H1 (cell line): ENCODE results near the gene PLBD1. TPM values are rescaled to one million over a fixed set of nuclear protein-coding genes. Genes with fewer than 3 reads are reported as not detected.

Experiments used
- CTCF ChIA-PET: fragments of 300-600 bp; sonication (Branson Sonifier 250); formaldehyde crosslinking; loops from one replicate; lab custom pipeline; 2021; ENCODE audit not compliant: partially characterized antibody; lab: Charles Lee
- POLR2A ChIA-PET: fragments of 300-600 bp; sonication (Branson Sonifier 250); formaldehyde crosslinking; loops from one replicate; lab custom pipeline; 2021; ENCODE audit warnings: inconsistent platforms; ENCODE audit not compliant: partially characterized antibody; lab: Charles Lee
- DNase-seq, 2 experiments: peaks; one replicate each; pipeline versions ENCODE4 v3.0.0 to v3.0.0-alpha.2; 2010 to 2022; ENCODE audit warnings: low spot score in 2 of 2, low read depth in 1 of 2, mixed read lengths in 1 of 2
- FAIRE-seq: peaks from 2 replicates; lab custom pipeline; 2011; peaks lifted over from hg19 to GRCh38; lab: Jason Lieb, UNC
- H2AFZ ChIP-seq: 2 replicates; pipeline ENCODE4 v1.8.1; 2012; ENCODE audit warnings: low read length, inconsistent platforms
- H2AK5ac ChIP-seq: 2 replicates; pipeline ENCODE4 v1.6.1; 2013; ENCODE audit warnings: low read depth, low read length
- H2BK120ac ChIP-seq: replicated peaks from 2 replicates; pipeline ENCODE3; 2013; ENCODE audit warnings: low read depth, low read length, inconsistent platforms
- H2BK12ac ChIP-seq: 2 replicates; pipeline ENCODE4 v1.6.1; 2013; ENCODE audit warnings: low read depth, low read length
- H2BK15ac ChIP-seq: 2 replicates; pipeline ENCODE4 v1.6.1; 2013; ENCODE audit warnings: low read length
- H2BK20ac ChIP-seq: 2 replicates; pipeline ENCODE4 v1.6.1; 2013; ENCODE audit warnings: low read length
- H2BK5ac ChIP-seq: 2 replicates; pipeline ENCODE4 v1.6.1; 2013; ENCODE audit warnings: low read depth, low read length
- H3K14ac ChIP-seq: 2 replicates; pipeline ENCODE4 v1.6.1; 2013; ENCODE audit warnings: inconsistent platforms; ENCODE audit not compliant: insufficient read length
- H3K18ac ChIP-seq: 2 replicates; pipeline ENCODE4 v1.6.1; 2013; ENCODE audit warnings: low read length; ENCODE audit errors: extremely low read depth
- H3K23ac ChIP-seq: 2 replicates; pipeline ENCODE4 v1.6.1; 2013; ENCODE audit warnings: inconsistent platforms; ENCODE audit not compliant: insufficient read length
- H3K23me2 ChIP-seq: 2 replicates; pipeline ENCODE4 v1.6.1; 2013; ENCODE audit warnings: low read depth, low read length
- H3K27ac ChIP-seq: 2 replicates; pipeline ENCODE4 v1.6.1; 2011; ENCODE audit warnings: low read depth, low read length, inconsistent platforms
- H3K27me3 ChIP-seq, 4 experiments: replicated peaks in 1 of 4; 1 replicate in 1 of 4; 2 replicates in 3 of 4; pipeline versions ENCODE4 v1.6.1 to v1.8.1; 2011 to 2013; ENCODE audit warnings: low read length in 3 of 4, mild to moderate bottlenecking in 3 of 4, inconsistent platforms in 2 of 4, mixed read lengths in 2 of 4, moderate library complexity in 1 of 4; ENCODE audit not compliant: control insufficient read depth in 3 of 4, insufficient read depth in 3 of 4; ENCODE audit errors: extremely low read depth in 1 of 4
- H3K36me3 ChIP-seq, 4 experiments: 2 replicates each; pipeline versions ENCODE4 v1.6.1 to v1.8.1; 2011 to 2013; ENCODE audit warnings: mild to moderate bottlenecking in 4 of 4, low read length in 3 of 4, moderate library complexity in 2 of 4, control low read depth in 1 of 4, inconsistent platforms in 1 of 4; ENCODE audit not compliant: insufficient read depth in 4 of 4, control insufficient read depth in 2 of 4
- H3K4ac ChIP-seq: replicated peaks from 2 replicates; pipeline ENCODE3; 2013; ENCODE audit warnings: low read length, low read depth, mixed read lengths, inconsistent platforms; ENCODE audit not compliant: insufficient read length
- H3K4me1 ChIP-seq, 4 experiments: replicated peaks in 1 of 4; 1 replicate in 1 of 4; 2 replicates in 3 of 4; pipeline versions ENCODE4 v1.6.1 to v1.8.1; 2011 to 2013; ENCODE audit warnings: low read length in 3 of 4, inconsistent platforms in 2 of 4, mixed read lengths in 1 of 4; ENCODE audit not compliant: insufficient read depth in 4 of 4, control insufficient read depth in 3 of 4
- H3K4me2 ChIP-seq, 2 experiments: 2 replicates each; pipeline versions ENCODE4 v1.6.1 to v1.8.1; 2011 to 2013; ENCODE audit warnings: low read depth in 2 of 2, low read length in 2 of 2, control low read depth in 1 of 2, inconsistent platforms in 1 of 2, mild to moderate bottlenecking in 1 of 2; ENCODE audit not compliant: insufficient read depth in 1 of 2
- H3K4me3 ChIP-seq, 4 experiments: fragments of 200-600, 300-600 bp in 1 of 4; sonication (generic), shearing (Covaris generic), sonication (Bioruptor Twin) in 1 of 4; 2 replicates each; pipeline versions ENCODE4 v1.5.1 to v1.8.1; 2011 to 2016; ENCODE audit warnings: low read length in 4 of 4, low read depth in 3 of 4, control low read depth in 2 of 4, inconsistent platforms in 2 of 4, mild to moderate bottlenecking in 2 of 4, mixed read lengths in 1 of 4, moderate library complexity in 1 of 4; ENCODE audit not compliant: insufficient read depth in 2 of 4; ENCODE audit errors: extremely low read depth in 1 of 4
- H3K56ac ChIP-seq: replicated peaks from 2 replicates; pipeline ENCODE3; 2013; ENCODE audit warnings: low read depth, mild to moderate bottlenecking, mixed read lengths, low read length, inconsistent platforms; ENCODE audit not compliant: insufficient read length
- H3K79me1 ChIP-seq: 2 replicates; pipeline ENCODE4 v1.6.1; 2013; ENCODE audit warnings: low read depth, low read length, control low read depth
- H3K79me2 ChIP-seq, 2 experiments: 2 replicates each; pipeline versions ENCODE4 v1.6.1 to v1.8.1; 2012 to 2013; ENCODE audit warnings: low read length in 2 of 2, mild to moderate bottlenecking in 2 of 2, inconsistent platforms in 1 of 2; ENCODE audit not compliant: insufficient read depth in 2 of 2, control insufficient read depth in 1 of 2
- H3K9ac ChIP-seq, 4 experiments: replicated peaks in 1 of 4; 1 replicate in 1 of 4; 2 replicates in 3 of 4; pipeline versions ENCODE4 v1.6.1 to v1.8.1; 2011 to 2013; ENCODE audit warnings: low read depth in 3 of 4, low read length in 3 of 4, control low read depth in 2 of 4, mild to moderate bottlenecking in 2 of 4, moderate library complexity in 2 of 4, inconsistent platforms in 1 of 4; ENCODE audit errors: extremely low read depth in 1 of 4
- H3K9me3 ChIP-seq, 2 experiments: 2 replicates each; pipeline versions ENCODE4 v1.6.1 to v1.8.1; 2012 to 2013; ENCODE audit warnings: mild to moderate bottlenecking in 2 of 2, moderate library complexity in 2 of 2, control low read depth in 1 of 2, inconsistent platforms in 1 of 2, low read depth in 1 of 2, low read length in 1 of 2, mixed read lengths in 1 of 2; ENCODE audit not compliant: insufficient read depth in 2 of 2
- H4K20me1 ChIP-seq, 2 experiments: replicated peaks in 1 of 2; 2 replicates each; pipeline versions ENCODE3 to v1.8.1; 2011 to 2013; ENCODE audit warnings: inconsistent platforms in 2 of 2, low read length in 2 of 2, mild to moderate bottlenecking in 1 of 2; ENCODE audit not compliant: insufficient read depth in 2 of 2, control insufficient read depth in 1 of 2
- H4K5ac ChIP-seq: 2 replicates; pipeline ENCODE4 v1.6.1; 2013; ENCODE audit warnings: low read length, low read depth, mixed read lengths, inconsistent platforms; ENCODE audit not compliant: insufficient read length
- H4K8ac ChIP-seq: 2 replicates; pipeline ENCODE4 v1.8.0; 2013; ENCODE audit warnings: mild to moderate bottlenecking, moderate library complexity, low read length, inconsistent platforms; ENCODE audit not compliant: insufficient read depth; ENCODE audit errors: extremely low read depth
- H4K91ac ChIP-seq: replicated peaks from 2 replicates; pipeline ENCODE3; 2013; ENCODE audit warnings: low read length, mixed read lengths, inconsistent platforms; ENCODE audit not compliant: insufficient read length
- BACH1 ChIP-seq: IDR thresholded peaks from 2 replicates; pipeline ENCODE4 v1.6.1; 2012; ENCODE audit warnings: low read length, improper control_type of control experiment
- CEBPB ChIP-seq: IDR thresholded peaks from 2 replicates; pipeline ENCODE4 v1.6.1; 2012; ENCODE audit warnings: low read depth, low read length
- EGR1 ChIP-seq: IDR thresholded peaks from 2 replicates; pipeline ENCODE4 v1.6.1; 2011; ENCODE audit warnings: low read depth, low read length, borderline replicate concordance
- FOSL1 ChIP-seq: IDR thresholded peaks from 2 replicates; pipeline ENCODE4 v1.6.1; 2011; ENCODE audit warnings: mild to moderate bottlenecking, low read depth, low read length, moderate library complexity; ENCODE audit not compliant: insufficient read depth
- GTF2F1 ChIP-seq: IDR thresholded peaks from 2 replicates; pipeline ENCODE4 v1.6.1; 2012; ENCODE audit warnings: low read depth, low read length, improper control_type of control experiment, borderline replicate concordance
- POLR2A ChIP-seq, 2 experiments: IDR thresholded peaks; 1 replicate in 1 of 2; 2 replicates in 1 of 2; pipeline ENCODE4 v1.6.1; 2011; ENCODE audit warnings: low read depth in 2 of 2, low read length in 2 of 2, mild to moderate bottlenecking in 2 of 2; ENCODE audit errors: control extremely low read depth in 1 of 2
- RAD21 ChIP-seq, 2 experiments: IDR thresholded peaks in 1 of 2; conservative IDR thresholded peaks in 1 of 2; 2 replicates each; pipeline ENCODE4 v1.6.1; 2011; ENCODE audit warnings: low read depth in 2 of 2, low read length in 2 of 2, improper control_type of control experiment in 1 of 2, inconsistent platforms in 1 of 2, mild to moderate bottlenecking in 1 of 2, moderate library complexity in 1 of 2
- RFX5 ChIP-seq: IDR thresholded peaks from 2 replicates; pipeline ENCODE4 v1.6.1; 2011; ENCODE audit warnings: low read depth, low read length, improper control_type of control experiment, borderline replicate concordance
- RNF2 ChIP-seq: fragments of 200-900, 300-1000 bp; sonication (generic); IDR thresholded peaks from 2 replicates; pipeline ENCODE4 v1.7.1; 2016; ENCODE audit warnings: borderline replicate concordance, low read depth, mild to moderate bottlenecking, antibody characterized with exemption, low read length; ENCODE audit not compliant: poor library complexity, severe bottlenecking; ENCODE audit errors: missing control alignments
- TBP ChIP-seq: IDR thresholded peaks from 2 replicates; pipeline ENCODE4 v1.6.1; 2011; ENCODE audit warnings: low read depth, low read length, improper control_type of control experiment
- ZNF274 ChIP-seq: IDR thresholded peaks from 2 replicates; pipeline ENCODE4 v1.7.0; 2012; ENCODE audit warnings: low read length, borderline replicate concordance; ENCODE audit errors: extremely low read depth
- WGBS, 2 experiments: shearing (Covaris generic) in 1 of 2; methylation state at CpG; one replicate each; pipeline versions ENCODE4 v1.1.6 to v1.1.7; 2013 to 2015; ENCODE audit warnings: low lambda C conversion rate in 2 of 2, mixed read lengths in 2 of 2, inconsistent platforms in 1 of 2, low coverage in 1 of 2, missing lambda C conversion rate in 1 of 2; ENCODE audit not compliant: insufficient replicate concordance in 2 of 2, insufficient coverage in 1 of 2, insufficient read length in 1 of 2; ENCODE audit errors: extremely low coverage in 1 of 2, missing lambda C conversion rate in 1 of 2; 5-methylcytosine and 5-hydroxymethylcytosine counted together
- polyA plus RNA-seq, 7 experiments: library from polyadenylated mRNA; depleted of rRNA in 3 of 7; stranded (reverse) in 5 of 7; unstranded in 2 of 7; fragments of >200 nt in 5 of 7; fragments of 200-250 nt in 2 of 7; gene quantifications; 1 replicate in 5 of 7; 2 replicates in 1 of 7; 4 replicates in 1 of 7; pipeline versions ENCODE4 v1.2.1 to v1.2.3, GENCODE V29; 2011 to 2013; ENCODE audit warnings: missing spikeins in 2 of 7, mixed read lengths in 2 of 7
- total RNA-seq: library from RNA; stranded (reverse); fragmentation: NEBNext Ultra II Directional; extraction: Animal tissue kit (Norgen Biotek cat#: 25700); gene quantifications from 2 replicates; pipeline ENCODE4 v1.2.1, GENCODE V29; 2021
- TF ChIP-seq, protein P1 (sequence below): IDR thresholded peaks from 2 replicates; pipeline ENCODE4 v1.6.1; 2011; ENCODE audit warnings: low read depth, mild to moderate bottlenecking, low read length; ENCODE audit not compliant: insufficient read depth

PLBD1 gene
- total and polyA plus RNA-seq, 2 of the 8 experiments (the other 6 are each of a cell fraction or from before 2014, with no cell fraction given), result 6.3 to 12.3 TPM

- H4K5ac ChIP-seq, result no peak overlapping the region
- no peak overlapping the region for H2AK5ac ChIP-seq
- ChIA-PET CTCF (no interaction called here), POLR2A (no interaction called here)
- H3K4me1 ChIP-seq, result no peaks in the 10 kb centered on the region
- H3K23ac ChIP-seq, result no peak overlapping the region
- no peaks in the 10 kb centered on the region for H3K27me3 ChIP-seq
- H3K23me2 ChIP-seq, result no peaks in the 10 kb centered on the region
- no peak overlapping the region for H3K27ac ChIP-seq
- H4K91ac ChIP-seq, result no peak overlapping the region
- H4K20me1 ChIP-seq, result no peaks in the 10 kb centered on the region
- peaks cover 0 to 27% of the 10 kb centered on the region in 2 experiments; a peak in 1 of 4 replicates for H3K79me2 ChIP-seq
- no peak overlapping the region for H3K18ac ChIP-seq
- no peak overlapping the region for H2BK15ac ChIP-seq
- H3K4me2 ChIP-seq, result no peak overlapping the region
- no peak overlapping the region for H3K56ac ChIP-seq
- FAIRE-seq (no peak), DNase-seq (no peak)
- no peak overlapping the region for H2BK5ac ChIP-seq
- H2BK20ac ChIP-seq, result no peak overlapping the region
- no peak for TF ChIP-seq POLR2A (IDR thresholded peaks at IDR 0.05; ENCODE audit: control extremely low read depth in 1 of 2, low read depth in 2 of 2, low read length in 2 of 2)
- no peak for TF ChIP-seq BACH1
- no peak for TF ChIP-seq TBP
- TF ChIP-seq ZNF274, result no peak
- TF ChIP-seq, protein P1, sequence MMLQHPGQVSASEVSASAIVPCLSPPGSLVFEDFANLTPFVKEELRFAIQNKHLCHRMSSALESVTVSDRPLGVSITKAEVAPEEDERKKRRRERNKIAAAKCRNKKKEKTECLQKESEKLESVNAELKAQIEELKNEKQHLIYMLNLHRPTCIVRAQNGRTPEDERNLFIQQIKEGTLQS, result no peak
- no peak for TF ChIP-seq RFX5
- no peak for TF ChIP-seq FOSL1
- no peak for TF ChIP-seq GTF2F1
- no peak for TF ChIP-seq RAD21 (IDR thresholded peaks at IDR 0.05 in 1 of 2, conservative IDR thresholded peaks at IDR 0.05 in 1 of 2; ENCODE audit: low read depth in 2 of 2, low read length in 2 of 2)
- no peak for TF ChIP-seq EGR1
- TF ChIP-seq CEBPB, result no peak
- TF ChIP-seq RNF2, result no peak
- H3K4ac ChIP-seq, result no peak overlapping the region
- no peak overlapping the region for H3K4me3 ChIP-seq
- H2BK120ac ChIP-seq, result no peak overlapping the region
- WGBS, 2 experiments, result no CpG with 5 or more reads among the region's 1 CpG
- no peak overlapping the region for H3K9ac ChIP-seq
- H3K36me3 ChIP-seq, result peaks cover 0 to 77% (median 30%) of the 10 kb centered on the region in 4 experiments; a peak in 5 of 8 replicates
- H3K9me3 ChIP-seq, result peaks cover 11 to 24% of the 10 kb centered on the region in 2 experiments; a peak in 3 of 4 replicates
- no peak overlapping the region for H3K14ac ChIP-seq
- no peak overlapping the region for H2BK12ac ChIP-seq
- no peak overlapping the region for H2AFZ ChIP-seq
- H4K8ac ChIP-seq, result no peak overlapping the region
- no peaks in the 10 kb centered on the region for H3K79me1 ChIP-seq
Measured at GRCh38 chr12:14471497-14471896, 96.2 kb downstream of the PLBD1 start.
